Gastrocnemius medialis (tissue), 4 donors: ENCODE data around the gene TENM3.

Experiments
- POLR2A ChIP-seq, 2 donors: fragments of 450-650 bp; IDR thresholded peaks; one replicate each; pipeline ENCODE4 v1.6.1; 2017; ENCODE audit warnings: antibody characterized with exemption in 2 of 2, mild to moderate bottlenecking in 2 of 2, moderate library complexity in 2 of 2
- TF ChIP-seq, protein P1 (sequence below), 5 experiments: fragments of 450-650 bp in 3 of 5; fragments of 200-600 bp in 2 of 5; sonication (generic) in 2 of 5; IDR thresholded peaks in 4 of 5; conservative IDR thresholded peaks in 1 of 5; 1 replicate in 4 of 5; 2 replicates in 1 of 5; pipeline ENCODE4 v1.5.1; 2016 to 2019; ENCODE audit warnings: antibody characterized with exemption in 5 of 5, mild to moderate bottlenecking in 3 of 5, moderate library complexity in 3 of 5

DNA sequence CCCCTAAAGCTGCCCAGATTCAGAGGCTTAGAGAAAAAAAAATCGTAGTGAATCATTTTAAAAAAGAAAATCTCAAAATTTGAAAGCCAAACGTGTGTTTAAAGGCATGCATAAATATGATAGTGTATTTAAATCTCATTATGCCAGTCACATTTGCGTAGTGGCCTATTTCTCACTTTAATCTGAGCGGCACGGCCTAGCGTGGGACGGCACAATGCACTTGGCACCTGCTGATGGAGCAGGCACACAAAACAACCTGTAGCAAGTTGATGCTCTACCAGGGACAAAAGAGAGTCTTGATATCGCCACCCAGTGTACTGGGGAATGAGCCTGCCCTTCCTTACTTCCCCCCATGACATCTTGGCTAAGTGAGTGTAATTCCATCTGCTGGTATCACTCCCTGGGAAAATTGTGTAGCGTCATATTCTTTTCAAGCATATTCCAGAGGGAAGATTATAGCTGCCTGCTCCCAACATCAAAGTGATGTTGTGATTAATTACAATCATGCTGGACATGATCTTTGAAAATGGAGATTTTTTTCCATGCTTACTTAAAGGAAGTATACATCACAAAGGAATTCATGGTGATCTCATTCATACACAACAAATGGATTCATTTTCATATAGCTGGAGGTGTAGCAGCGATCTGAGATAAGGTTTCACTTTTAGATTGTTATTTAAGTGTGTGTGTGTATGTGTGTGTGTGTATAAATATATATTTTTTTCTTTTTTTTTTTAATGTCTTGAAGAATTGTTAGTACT is 535.2 kb downstream of the TENM3 start:
- TF ChIP-seq POLR2A (IDR thresholded peaks at IDR 0.05), result no peak
- TF ChIP-seq, protein P1, sequence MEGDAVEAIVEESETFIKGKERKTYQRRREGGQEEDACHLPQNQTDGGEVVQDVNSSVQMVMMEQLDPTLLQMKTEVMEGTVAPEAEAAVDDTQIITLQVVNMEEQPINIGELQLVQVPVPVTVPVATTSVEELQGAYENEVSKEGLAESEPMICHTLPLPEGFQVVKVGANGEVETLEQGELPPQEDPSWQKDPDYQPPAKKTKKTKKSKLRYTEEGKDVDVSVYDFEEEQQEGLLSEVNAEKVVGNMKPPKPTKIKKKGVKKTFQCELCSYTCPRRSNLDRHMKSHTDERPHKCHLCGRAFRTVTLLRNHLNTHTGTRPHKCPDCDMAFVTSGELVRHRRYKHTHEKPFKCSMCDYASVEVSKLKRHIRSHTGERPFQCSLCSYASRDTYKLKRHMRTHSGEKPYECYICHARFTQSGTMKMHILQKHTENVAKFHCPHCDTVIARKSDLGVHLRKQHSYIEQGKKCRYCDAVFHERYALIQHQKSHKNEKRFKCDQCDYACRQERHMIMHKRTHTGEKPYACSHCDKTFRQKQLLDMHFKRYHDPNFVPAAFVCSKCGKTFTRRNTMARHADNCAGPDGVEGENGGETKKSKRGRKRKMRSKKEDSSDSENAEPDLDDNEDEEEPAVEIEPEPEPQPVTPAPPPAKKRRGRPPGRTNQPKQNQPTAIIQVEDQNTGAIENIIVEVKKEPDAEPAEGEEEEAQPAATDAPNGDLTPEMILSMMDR (IDR thresholded peaks at IDR 0.05 in 4 of 5, conservative IDR thresholded peaks at IDR 0.05 in 1 of 5), result no peak
